ENCODE results near the gene PRPH.

- TF ChIP-seq CTCF (conservative IDR thresholded peaks at IDR 0.05; ENCODE audit: low read depth, low read length) (no peak), EZH2 (IDR thresholded peaks at IDR 0.05; ENCODE audit: borderline replicate concordance, low read depth, low read length, poor library complexity, severe bottlenecking) (no peak)
These were observed 5.9 kb upstream of the PRPH start for GRCh38 chr12:49288922-49289555.

Measured in A673 (cell line).